HG02943 (cell line): Measurements from ENCODE around the gene RNASEL.

ENCODE experiments used
- ATAC-seq: cut with Tn5 transposase; IDR thresholded peaks from one replicate; pipeline ENCODE4 v1.9.1; 2021; ENCODE audit warnings: mild to moderate bottlenecking, low read depth, moderate library complexity; ENCODE audit not compliant: unreplicated experiment

RNASEL gene

DNA sequence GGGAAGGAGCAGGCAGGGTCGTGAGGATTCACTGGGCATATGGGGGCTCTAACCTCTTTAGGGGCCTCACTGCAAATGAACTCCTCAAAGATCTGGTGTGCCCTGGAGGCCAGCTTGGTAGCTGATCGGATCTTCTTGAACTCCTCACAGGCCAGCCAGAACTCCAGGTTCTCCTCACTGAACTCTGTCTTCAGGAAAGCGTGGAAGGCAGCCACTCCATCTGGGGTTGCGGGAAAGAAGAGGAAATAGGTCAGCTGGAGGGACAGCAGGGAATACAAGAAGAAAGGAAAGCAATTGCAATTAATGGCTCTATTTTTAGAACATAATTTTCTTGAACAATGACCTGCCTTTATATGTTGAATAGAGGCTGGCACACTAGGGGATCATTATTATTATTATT is 12.9 kb upstream of the RNASEL start:
- ATAC-seq, result no peak

DNA sequence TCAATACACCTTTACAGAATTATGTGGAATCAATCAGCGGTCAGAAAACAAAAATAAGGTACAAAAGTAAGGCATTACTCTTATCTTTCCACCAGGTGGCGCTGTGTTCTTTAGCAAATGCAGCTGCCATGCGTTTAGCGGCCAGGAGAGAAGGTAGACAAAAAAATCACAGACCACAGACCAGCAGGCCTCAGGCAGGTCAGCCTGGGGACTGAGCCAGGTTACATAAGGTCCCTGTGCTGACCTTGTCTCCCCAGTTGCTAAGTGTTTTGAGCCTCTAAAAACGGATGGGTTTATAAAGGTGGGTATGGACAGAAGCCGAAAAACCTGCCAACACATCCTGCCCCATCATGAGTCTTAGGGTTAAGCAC is 12.3 kb upstream of the RNASEL start:
- ATAC-seq, result no peak

DNA sequence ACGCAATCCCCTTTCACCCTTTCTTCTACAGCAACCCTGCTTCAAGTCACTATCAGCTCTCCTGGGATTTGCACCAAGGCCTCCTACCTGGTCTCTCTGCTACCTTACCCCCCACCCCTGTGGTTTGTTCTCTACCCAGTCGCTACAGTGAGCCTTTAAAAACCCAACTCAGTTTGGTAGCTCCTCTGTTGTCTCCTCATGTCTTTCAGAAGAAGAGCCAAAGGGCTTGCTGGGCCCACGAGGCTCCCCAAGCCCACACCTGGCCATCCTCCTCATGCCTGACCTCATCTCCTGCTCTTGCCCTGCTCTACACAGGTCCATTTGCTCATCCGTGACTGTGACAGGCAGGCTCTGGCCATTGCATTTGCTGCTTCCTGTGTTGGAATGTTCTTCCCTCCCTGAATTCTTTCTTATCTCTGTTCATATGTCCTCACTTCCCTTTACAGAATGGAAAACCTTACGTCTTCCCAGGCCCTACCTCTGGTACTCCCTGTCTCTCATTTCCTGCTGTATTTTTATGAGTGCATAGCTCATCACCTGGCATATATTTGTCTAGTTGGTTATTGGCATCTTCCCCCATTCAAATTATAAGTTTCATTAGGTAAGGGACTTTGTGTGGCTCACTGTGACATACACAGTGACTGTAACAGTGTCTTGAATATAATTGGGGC is 11.8 kb upstream of the RNASEL start:
- ATAC-seq, result no peak

DNA sequence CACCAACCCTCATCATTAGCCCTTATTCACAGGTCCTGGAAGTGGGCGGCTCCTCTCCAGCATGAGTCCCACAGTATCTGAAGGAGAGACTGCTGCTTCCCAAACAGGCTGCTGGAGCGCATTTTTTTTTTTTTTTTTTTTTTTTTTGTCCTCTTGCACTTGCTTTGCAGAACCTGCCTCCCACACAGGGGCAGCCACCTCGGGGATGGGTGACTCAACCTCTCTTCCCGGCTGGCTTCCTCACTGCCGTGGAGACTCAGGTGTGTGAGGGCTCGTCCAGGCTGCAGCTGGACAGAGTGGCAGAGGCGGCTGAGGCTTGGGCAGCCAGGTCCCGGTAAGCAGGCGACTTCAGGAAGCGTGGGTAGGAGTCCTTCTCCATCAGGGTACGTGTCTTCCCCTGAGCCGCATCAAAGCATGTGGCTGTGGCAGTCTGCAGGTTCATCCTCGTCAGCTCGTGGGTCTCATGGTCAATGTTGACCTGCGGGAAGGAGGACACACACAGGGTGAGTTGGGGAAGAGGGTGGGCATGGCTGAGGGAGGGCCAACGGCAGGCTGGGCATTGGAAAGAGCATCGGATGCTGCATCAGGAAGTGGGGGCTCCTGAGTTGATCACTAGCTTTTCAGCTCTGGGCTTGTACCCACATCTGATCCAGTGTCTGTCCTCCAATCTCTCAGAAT is 11.1 kb upstream of the RNASEL start:
- no peak for ATAC-seq

DNA sequence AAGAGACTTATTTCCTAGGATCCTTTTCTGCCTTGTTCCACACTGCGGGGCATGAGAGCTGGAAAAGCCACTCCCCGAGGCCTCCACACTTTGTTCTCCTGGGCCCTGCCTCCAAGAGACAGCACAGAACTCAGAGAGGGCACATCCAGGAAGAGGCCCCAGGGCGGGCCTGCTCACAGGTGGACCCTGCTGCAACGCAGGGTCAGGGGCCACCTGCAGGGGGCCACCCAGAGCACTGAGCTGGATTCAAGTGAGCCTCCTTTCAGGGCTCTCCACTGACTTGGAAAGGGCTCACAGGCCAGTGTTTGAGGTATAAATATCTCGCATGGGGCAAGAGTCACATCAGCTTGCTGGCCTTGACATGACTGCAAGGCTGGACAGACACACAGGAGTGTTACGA is 10.3 kb upstream of the RNASEL start:
- no peak for ATAC-seq

DNA sequence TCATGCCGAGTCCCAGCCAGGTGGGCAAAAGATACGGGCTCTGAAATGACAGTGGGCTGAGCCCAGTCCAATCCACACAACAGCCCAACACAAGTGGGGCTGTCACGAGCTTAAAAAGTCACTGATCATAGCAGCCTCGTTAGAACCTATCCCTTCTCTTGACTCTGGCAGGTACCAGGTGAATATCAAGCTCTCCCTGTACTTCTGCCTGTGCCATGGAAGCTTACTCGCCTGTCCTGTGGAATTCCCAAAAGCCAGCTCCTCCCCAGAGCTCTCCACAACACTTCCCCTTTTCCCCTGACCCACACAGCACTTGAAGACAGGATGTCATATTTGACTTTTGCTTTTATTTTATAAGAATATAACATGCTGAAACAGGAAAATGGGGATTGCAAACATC is 9.2 kb upstream of the RNASEL start:
- ATAC-seq, result no peak

DNA sequence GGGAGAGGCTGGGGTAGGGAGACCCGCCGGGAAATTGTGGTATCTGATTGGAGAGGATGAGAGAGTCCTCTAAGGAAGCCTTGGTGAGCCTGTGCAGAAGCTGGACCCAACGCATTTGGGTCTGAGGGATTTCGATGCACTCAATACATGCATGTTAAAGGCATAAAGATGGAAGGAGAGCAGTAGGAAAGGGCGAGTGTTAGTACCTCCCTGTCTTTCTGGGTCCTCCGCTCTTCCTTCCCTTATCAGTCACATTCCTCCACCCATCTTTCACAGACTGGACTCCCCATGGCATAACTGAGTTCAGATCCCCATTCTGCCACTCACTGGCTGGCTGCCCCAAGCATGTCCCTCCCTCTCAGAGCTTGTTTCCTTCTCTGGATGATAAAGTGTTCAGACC is 7.9 kb upstream of the RNASEL start:
- ATAC-seq, result no peak

DNA sequence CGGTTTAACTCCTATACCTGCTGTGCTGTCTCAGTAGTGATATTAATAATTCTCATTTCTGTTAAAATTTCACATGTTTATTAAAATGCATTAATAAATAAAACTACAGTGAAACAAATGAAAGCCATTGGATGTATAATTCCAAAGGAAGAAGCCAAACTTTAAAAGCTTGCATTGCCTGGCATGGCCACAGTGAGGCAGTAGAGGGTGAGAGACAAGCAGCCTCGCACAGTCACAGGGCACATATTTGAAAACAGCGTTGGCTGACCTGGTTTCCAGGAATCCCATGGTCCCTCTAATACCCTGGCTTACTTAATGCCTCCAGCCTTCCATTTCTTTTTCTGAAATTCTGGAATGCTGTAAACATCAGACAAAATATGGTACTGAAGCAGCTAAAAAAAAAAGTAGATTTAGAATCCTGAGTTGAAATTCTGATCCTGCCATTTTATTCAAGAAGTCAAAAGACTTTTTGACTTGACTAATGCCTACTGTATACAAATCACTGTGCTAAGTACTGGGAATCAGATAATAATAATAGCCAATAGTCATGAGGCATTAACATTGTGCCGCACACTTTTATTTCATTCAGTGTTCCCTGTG is 6.7 kb upstream of the RNASEL start:
- no peak for ATAC-seq

DNA sequence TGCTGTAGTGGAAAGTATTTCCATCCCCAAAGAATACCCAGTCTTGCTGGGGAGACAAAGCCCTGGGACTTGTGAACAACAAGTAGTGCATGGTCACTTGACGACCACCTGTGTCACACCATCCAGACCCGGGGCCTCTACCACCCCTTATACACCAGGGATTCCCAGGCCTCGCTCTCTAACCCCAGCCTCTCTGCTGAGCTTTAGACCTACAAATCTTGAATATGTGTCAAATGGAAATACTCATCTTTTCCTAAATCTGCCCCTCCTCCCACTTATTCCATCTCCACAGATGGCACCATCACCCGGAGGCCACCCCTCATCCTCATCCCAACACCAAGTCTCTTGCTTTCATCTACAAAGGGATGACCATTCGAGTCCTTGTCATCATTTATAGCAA is 875 bp upstream of the RNASEL start:
- ATAC-seq, result no peak

DNA sequence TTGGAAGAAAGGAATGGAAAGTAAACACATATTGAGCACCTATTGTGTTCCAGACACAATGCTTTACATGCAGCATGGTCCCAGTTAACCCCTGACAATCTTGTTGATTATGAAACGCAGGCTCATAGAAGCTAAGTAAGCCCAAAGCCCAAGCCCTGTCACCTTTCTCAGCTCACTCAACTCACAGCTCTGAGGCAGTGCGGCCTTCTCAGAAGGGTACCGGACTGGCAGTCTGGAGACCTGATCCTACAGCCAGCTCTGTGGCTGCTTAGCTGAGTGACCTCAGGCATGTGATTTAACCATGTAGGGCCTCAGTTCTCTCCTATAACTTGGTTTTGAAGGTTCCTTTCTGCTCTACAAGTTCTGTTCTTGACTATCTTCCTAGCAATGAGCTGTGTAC is 464 bp upstream of the RNASEL start:
- no peak for ATAC-seq

DNA sequence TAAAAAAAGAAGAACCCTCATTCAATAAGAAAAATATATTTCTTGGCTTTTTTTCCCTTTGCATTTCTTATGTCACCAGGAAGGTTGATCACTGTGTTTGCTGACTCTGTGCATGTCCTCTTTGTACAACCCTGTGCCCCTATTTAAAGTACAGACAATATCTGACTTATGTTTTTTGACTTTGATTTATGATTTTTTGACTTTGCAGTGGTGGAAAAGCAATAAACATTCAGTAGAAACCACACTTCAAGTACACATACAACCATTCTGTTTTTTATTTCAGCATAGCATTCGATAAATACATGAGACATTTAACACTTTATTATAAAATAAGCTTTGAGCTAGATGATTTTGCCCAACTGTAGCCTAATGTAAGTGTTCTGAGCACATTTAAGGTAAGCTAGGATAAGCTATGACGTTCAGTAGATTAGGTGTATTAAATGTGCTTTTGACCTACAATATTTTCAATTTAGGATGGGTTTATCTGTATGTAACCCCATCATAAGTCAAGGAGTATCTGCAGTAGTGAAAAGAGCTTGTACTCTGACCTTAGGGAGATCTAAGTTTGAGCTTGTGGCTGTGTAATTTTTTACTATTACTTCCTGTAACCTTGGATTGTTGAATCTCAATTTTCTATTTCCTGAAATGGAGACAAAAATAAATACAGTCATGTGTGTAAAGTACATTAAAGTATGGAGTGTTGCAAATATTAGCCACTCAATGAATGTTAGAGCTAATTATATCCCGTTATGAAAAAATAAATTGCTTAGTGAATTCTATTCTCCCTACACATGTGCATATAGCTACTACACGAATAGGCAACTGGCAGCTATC is 1.2 kb downstream of the RNASEL start:
- peak; percentile 35 for ATAC-seq

DNA sequence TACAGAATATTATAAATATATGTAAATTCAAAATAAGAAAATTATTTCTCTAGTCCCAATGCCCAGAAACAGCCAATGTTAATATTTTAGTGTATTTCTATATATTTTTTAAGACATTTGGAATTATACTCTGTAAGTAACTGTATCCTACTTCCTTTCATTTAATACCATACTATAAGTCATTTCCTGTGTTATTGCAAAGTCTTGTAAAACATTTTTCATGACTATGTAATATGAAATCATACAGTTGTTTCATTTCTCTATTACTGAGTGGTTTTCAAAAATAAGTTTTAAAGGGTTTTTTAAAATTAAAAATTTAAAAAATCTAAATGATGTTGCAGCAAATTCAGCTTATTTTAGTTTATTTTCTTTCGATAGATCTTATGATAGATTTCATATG is 2.0 kb downstream of the RNASEL start:
- ATAC-seq, result no peak

DNA sequence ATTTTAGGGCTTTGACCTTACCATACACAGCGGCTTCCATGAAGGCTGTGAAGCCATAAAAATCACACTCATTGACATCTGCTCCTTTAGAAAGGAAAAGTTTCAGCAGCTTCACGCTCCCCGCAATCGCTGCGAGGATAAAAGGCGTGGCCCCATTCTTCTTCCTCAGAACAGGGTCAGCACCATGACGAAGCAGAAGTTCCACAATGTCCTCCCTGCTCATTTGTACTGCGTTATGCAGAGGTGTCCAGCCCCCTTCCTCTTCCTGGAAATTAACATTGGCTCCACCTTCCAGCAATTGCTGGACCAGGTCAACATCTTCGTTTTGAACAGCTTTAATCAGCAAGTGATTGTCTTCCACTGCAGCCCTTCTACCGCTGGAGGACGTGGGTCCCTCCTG is 2.7 kb downstream of the RNASEL start:
- no peak for ATAC-seq

DNA sequence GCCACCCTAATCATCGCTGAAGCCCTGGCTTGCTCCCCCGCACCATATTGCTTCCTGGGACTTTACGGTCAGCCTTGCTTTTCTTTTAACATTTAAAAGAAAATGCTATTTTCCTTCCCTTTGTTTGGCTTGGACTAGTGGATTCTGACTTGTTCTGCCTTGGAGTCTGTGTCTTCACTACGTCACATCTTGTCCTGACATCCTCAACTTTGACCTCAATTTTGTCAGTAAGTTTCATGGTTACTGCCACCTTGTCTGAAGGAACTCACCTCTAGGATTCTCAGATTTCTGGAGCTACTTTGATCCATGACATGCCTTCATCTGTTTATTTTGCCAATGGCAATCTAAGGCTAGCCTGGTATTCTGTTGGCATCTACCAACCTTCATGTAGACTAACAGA is 4.3 kb downstream of the RNASEL start:
- no peak for ATAC-seq

DNA sequence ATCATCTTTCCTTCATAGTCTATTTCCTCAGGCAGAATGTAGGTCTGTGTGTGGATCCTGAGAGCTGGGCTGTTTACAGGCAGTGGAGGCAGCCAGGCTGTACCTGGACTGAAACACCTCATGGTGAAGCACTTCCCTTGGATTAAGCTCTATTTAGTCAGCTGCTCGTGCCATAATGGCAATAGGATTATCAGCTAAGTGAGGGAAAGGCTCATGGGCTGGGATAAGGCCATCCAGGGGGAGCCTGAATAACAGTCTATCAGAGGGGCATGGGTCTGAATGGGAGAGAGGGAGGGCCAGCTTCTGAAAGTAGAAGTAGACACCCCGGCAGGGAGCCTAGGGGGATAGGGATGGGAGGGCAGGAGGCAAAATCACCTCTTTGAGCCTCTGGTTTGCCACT is 8.3 kb downstream of the RNASEL start:
- no peak for ATAC-seq

DNA sequence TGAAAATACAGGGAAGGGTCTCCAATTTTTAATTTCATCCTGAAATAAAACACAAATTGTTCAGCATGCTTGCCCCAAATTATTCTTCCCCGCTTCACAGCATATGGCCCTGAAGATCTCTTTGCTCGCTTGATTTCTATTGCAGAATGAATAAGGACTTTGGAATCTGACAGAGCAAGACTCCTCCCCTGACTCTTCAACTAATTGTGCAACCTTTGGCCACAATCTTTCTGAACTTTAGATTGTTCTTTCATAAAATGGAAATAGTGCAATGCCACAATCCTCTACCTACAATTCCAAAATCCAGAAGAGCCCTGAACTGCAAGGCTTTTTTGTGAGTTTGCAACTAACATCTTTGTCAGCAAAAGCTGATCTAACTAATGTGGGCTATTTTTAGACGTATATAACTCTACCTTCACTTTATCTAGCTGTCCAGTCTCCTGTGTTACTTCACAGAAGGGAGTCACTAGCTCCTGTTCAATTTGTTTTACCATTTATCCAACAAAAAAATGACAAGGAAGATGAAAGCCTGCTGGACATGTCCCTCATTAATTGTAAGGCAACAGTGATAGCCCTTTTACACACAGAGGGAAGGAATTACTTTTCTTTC is 13.4 kb downstream of the RNASEL start:
- no peak for ATAC-seq

DNA sequence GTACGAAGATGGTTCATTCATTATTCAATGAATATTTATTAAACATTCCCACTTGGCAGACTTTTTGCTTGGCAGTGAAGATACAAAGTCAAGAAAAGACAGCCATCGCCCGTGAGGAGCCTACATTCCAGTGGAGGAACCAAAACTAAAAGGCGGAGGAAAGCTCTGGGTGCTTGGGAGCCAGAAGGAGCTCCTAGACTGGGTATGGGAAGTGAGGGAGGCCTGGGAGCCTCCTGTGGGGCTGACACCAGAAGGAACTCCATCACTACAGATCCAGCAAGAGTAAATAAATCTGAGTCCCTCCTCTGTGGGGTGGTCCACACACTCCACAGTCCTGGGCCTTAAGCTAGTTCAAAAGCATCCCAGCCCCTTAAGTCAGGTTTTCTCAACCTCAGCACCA is 14.9 kb downstream of the RNASEL start:
- ATAC-seq, result no peak

DNA sequence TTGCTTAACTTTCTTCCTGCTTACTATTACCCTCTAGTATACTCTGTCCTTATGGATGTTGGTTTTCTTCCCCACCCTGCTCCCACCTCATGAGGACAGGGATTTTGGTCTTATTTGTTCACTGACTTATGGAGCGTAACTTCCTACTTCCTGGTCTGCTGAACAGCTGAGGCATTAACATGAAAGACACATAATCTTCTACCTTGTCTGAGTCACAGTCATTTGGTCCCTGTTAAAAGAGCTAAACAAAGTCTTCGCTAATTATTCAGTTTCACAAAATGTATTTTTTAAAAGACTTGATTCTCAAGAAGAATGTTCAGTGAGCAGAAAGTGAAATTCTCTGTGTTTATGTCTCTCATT is 18.5 kb downstream of the RNASEL start:
- ATAC-seq, result no peak

DNA sequence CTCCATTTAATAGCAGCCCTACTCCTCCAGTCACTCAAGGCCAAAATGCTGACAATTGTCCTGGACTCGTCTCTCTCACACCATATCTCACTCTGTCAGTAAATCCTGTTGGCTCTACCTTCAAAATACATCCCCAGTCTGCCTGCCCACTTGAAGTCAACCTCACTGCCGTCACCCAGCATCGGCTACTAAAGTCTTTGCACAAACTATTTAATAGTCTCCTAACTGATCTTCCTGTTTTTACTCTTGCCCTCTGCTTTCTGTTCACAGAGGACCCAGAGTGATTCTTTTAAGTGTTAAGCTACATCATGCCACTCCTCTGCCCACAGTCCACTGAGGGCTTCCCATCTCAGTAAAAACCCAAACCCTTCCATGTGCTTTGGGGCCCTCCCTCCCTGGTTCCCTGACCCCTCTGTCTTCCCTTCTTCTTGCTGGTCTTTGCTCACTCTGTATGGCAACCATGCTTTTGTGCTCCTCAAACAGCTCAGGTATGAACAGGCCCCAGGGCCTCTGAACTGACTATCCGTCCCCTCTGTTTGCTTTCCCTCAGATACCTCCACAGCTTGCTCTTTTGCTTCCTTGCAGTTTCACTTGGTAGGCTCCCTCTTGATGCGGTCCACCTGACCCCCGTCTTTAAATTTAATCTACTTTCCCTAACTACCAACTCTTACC is 19.0 kb downstream of the RNASEL start:
- no peak for ATAC-seq

DNA sequence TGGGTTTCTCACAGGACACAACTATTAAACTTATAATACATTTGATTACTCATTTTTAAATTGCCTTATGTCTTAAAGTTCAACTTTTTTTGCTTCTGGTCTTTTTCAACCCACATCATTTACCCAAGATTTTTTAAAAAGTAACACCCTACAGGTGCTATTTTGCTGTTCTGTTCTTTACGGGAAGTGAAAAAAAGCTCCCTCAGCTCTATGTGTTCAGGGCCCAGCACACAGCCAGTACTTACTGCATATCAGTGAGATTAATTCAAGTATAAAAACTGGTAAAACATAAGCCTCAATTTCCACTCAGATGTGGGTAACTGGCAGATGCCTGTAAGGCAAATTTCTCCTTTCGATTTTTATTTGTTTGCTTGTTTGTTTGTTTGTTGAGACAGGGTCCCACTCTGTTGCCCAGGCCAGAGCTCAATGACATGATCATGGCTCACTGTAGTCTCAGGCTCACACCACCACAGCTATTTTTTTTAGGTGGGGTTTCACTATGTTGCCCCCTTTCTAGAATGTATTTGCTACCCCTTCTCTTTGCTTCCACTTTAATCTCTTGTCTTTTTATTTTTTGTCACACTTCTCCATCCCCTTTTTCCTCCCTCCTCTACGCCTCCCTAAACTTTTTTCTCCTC is 20.3 kb downstream of the RNASEL start:
- ATAC-seq, result no peak
